GM13976 (cell line): ENCODE data around the gene P2RX4.
"Not testable (repeated sequence)": the region's sequence is repeated elsewhere in the genome, so short reads cannot be mapped to it uniquely, and the experiment has no call there.

ENCODE experiments used
- DNase-seq: peaks from one replicate; pipeline ENCODE4 v3.0.0; 2012; ENCODE audit warnings: low spot score
- CTCF ChIP-seq: IDR thresholded peaks from 2 replicates; pipeline ENCODE4 v1.5.1; 2012; ENCODE audit warnings: borderline replicate concordance, mild to moderate bottlenecking; ENCODE audit not compliant: insufficient read depth; ENCODE audit errors: extremely low read depth, missing control alignments, control extremely low read depth
- in situ Hi-C: fragments of 300-500 bp; cut with MboI; formaldehyde crosslinking; loops from one replicate; pipeline ENCODE4 v1.12.0; 2022; ENCODE audit warnings: low sequenced_read_pairs, mixed read lengths, inconsistent platforms; ENCODE audit not compliant: unreplicated experiment

P2RX4 gene

GRCh38 chr12:121251838-121252237 is 41.9 kb downstream of the P2RX4 start:
- TF ChIP-seq CTCF = no peak
- no peak for DNase-seq
- in situ Hi-C loops = no loop called here

- TF ChIP-seq CTCF = no peak
- no peak for DNase-seq
- in situ Hi-C loops = no loop called here
Observed at GRCh38 chr12:121252712-121253345, 42.9 kb downstream of the P2RX4 start.

GRCh38 chr12:121253638-121254335 is 43.9 kb downstream of the P2RX4 start:
- TF ChIP-seq CTCF = no peak
- no peak for DNase-seq
- in situ Hi-C loops = no loop called here

- in situ Hi-C loops = no loop called here
- DNase-seq = no peak
- TF ChIP-seq CTCF = no peak
Observed at GRCh38 chr12:121255433-121255832, 45.5 kb downstream of the P2RX4 start.

- in situ Hi-C loops = not testable (repeated sequence)
- DNase-seq = peak; percentile 57
Observed at GRCh38 chr12:121257704-121258449, 47.9 kb downstream of the P2RX4 start.

GRCh38 chr12:121259074-121259473 is 49.1 kb downstream of the P2RX4 start:
- in situ Hi-C loops = no loop called here
- TF ChIP-seq CTCF = no peak
- DNase-seq = no peak

GRCh38 chr12:121260091-121260490 is 50.2 kb downstream of the P2RX4 start:
- no peak for DNase-seq
- in situ Hi-C loops = no loop called here

More at GRCh38 chr12:121260091-121260490, 50.2 kb downstream of the P2RX4 start:
- no peak for TF ChIP-seq CTCF
